Smooth muscle cell (in vitro differentiated cells): ENCODE data around the gene DMWD. TPM values are rescaled to one million over a fixed set of nuclear protein-coding genes. Genes with fewer than 3 reads are reported as not detected.
A peak's percentile ranks its signal among the peaks of the same experiment; 100 is the strongest.

Experiments
- DNase-seq: peaks from one replicate; lab custom pipeline; 2025; ENCODE audit not compliant: unreplicated experiment; lab: John Stamatoyannopoulos, UW
- H2AFZ ChIP-seq: fragments of 200-600 bp; sonication (generic); 2 replicates; pipeline ENCODE4 v1.6.0; 2016; ENCODE audit warnings: antibody characterized with exemption, low read depth, mild to moderate bottlenecking
- H3F3A ChIP-seq: fragments of 200-600 bp; sonication (generic); 2 replicates; pipeline ENCODE4 v1.6.0; 2017; ENCODE audit warnings: antibody characterized with exemption, low read depth
- H3K27ac ChIP-seq: fragments of 200-600 bp; sonication (generic); 2 replicates; pipeline ENCODE4 v1.5.1; 2016; ENCODE audit warnings: low read depth, mild to moderate bottlenecking
- H3K27me3 ChIP-seq: fragments of 200-600 bp; sonication (generic); 2 replicates; pipeline ENCODE4 v1.6.1; 2016; ENCODE audit warnings: low read depth, mild to moderate bottlenecking
- H3K36me3 ChIP-seq: fragments of 200-600 bp; sonication (generic); 2 replicates; pipeline ENCODE4 v1.5.1; 2016; ENCODE audit warnings: low read depth
- H3K4me1 ChIP-seq: fragments of 200-600 bp; sonication (generic); 2 replicates; pipeline ENCODE4 v1.5.1; 2016; ENCODE audit warnings: low read depth
- H3K4me2 ChIP-seq: fragments of 200-600 bp; sonication (generic); 2 replicates; pipeline ENCODE4 v1.6.0; 2016; ENCODE audit warnings: mild to moderate bottlenecking
- H3K4me3 ChIP-seq: fragments of 200-600 bp; sonication (generic); 2 replicates; pipeline ENCODE4 v1.5.1; 2016; ENCODE audit warnings: mild to moderate bottlenecking
- H3K79me2 ChIP-seq: fragments of 200-600 bp; sonication (generic); 2 replicates; pipeline ENCODE4 v1.6.0; 2016; ENCODE audit warnings: low read depth, mild to moderate bottlenecking
- H3K9ac ChIP-seq: fragments of 200-600 bp; sonication (generic); 2 replicates; pipeline ENCODE4 v1.6.0; 2016; ENCODE audit warnings: low read depth
- H3K9me3 ChIP-seq: fragments of 200-600 bp; sonication (generic); replicated peaks from 2 replicates; pipeline ENCODE4 v1.5.1; 2016; ENCODE audit warnings: low read depth
- H4K20me1 ChIP-seq: fragments of 200-600 bp; sonication (generic); 2 replicates; pipeline ENCODE4 v1.6.0; 2016; ENCODE audit warnings: low read depth
- CTCF ChIP-seq: fragments of 200-600 bp; sonication (generic); IDR thresholded peaks from 2 replicates; pipeline ENCODE4 v1.5.1; 2017; ENCODE audit warnings: borderline replicate concordance, mild to moderate bottlenecking, antibody characterized with exemption; ENCODE audit not compliant: insufficient read depth, poor library complexity, severe bottlenecking
- WGBS: methylation state at CpG from one replicate; pipeline ENCODE4 v1.1.7; 2016; ENCODE audit warnings: low lambda C conversion rate; 5-methylcytosine and 5-hydroxymethylcytosine counted together
- polyA plus RNA-seq: library from polyadenylated mRNA; unstranded; fragments of >200 nt; fragmentation: Nextera tagmentation; extraction: Ambion mirVana; gene quantifications from 2 replicates; pipeline ENCODE4 v1.2.1, GENCODE V29; 2016
- total RNA-seq: library from RNA; depleted of rRNA; stranded (reverse); fragments of >200 nt; gene quantifications from 2 replicates; pipeline ENCODE4 v1.2.3, GENCODE V29; 2014

The DMWD gene
- total and polyA plus RNA-seq, 2 experiments from 2014 or later: 16.1 to 57.6 TPM

- no peak for TF ChIP-seq CTCF
- Histone ChIP-seq H3K36me3 (no peaks in the 10 kb centered on the region), H3K4me3 (peak overlapping the region; percentile 43), H3F3A (peaks cover 25% of the 10 kb centered on the region), H3K4me1 (peaks cover 27% of the 10 kb centered on the region), H3K27ac (peak overlapping the region; percentile 93), H4K20me1 (peaks cover 60% of the 10 kb centered on the region), H2AFZ (no peak overlapping the region), H3K27me3 (no peaks in the 10 kb centered on the region), H3K9ac (no peak overlapping the region), H3K4me2 (peak overlapping the region; percentile 88), H3K79me2 (peaks cover 19% of the 10 kb centered on the region), H3K9me3 (no peaks in the 10 kb centered on the region)
- WGBS: 72% methylated on average over 12 of the region's 17 CpGs
- DNase-seq: no peak
Observed at GRCh38 chr19:45781214-45782161, 11.2 kb downstream of the DMWD start.

- Histone ChIP-seq H3K4me1 (peaks cover 27% of the 10 kb centered on the region), H3F3A (peaks cover 25% of the 10 kb centered on the region), H3K4me2 (peak overlapping the region; percentile 88), H3K79me2 (peaks cover 19% of the 10 kb centered on the region), H2AFZ (no peak overlapping the region), H4K20me1 (peaks cover 60% of the 10 kb centered on the region), H3K9me3 (no peaks in the 10 kb centered on the region), H3K27me3 (no peaks in the 10 kb centered on the region), H3K27ac (no peak overlapping the region), H3K9ac (no peak overlapping the region), H3K36me3 (no peaks in the 10 kb centered on the region), H3K4me3 (peak overlapping the region; percentile 43)
- TF ChIP-seq CTCF: no peak
- WGBS: 58% methylated on average over 8 of the region's 13 CpGs
- no peak for DNase-seq
Observed at GRCh38 chr19:45780448-45781213, 12.0 kb downstream of the DMWD start.

GRCh38 chr19:45780146-45780447 is 12.5 kb downstream of the DMWD start:
- H3K9ac ChIP-seq: no peak overlapping the region
- peak overlapping the region; percentile 88 for H3K4me2 ChIP-seq

More at GRCh38 chr19:45780146-45780447, 12.5 kb downstream of the DMWD start:
- Histone ChIP-seq H3K9me3 (no peaks in the 10 kb centered on the region), H3F3A (peaks cover 24% of the 10 kb centered on the region), H4K20me1 (peaks cover 59% of the 10 kb centered on the region), H3K27me3 (no peaks in the 10 kb centered on the region), H3K79me2 (peaks cover 14% of the 10 kb centered on the region), H2AFZ (no peak overlapping the region), H3K4me3 (no peak overlapping the region), H3K27ac (no peak overlapping the region), H3K4me1 (peaks cover 27% of the 10 kb centered on the region), H3K36me3 (no peaks in the 10 kb centered on the region)
- no peak for TF ChIP-seq CTCF
- no peak for DNase-seq
- WGBS: 73% methylated on average over 4 of the region's 4 CpGs
